ENCODE measurements around the gene ATP6V0C. TPM values are rescaled to one million over a fixed set of nuclear protein-coding genes. Genes with fewer than 3 reads are reported as not detected.

ATP6V0C gene
- total and polyA plus RNA-seq, 2 of the 13 experiments (the other 11 are each of a cell fraction or from before 2014, with no cell fraction given): 10.4 to 20.1 TPM

DNA sequence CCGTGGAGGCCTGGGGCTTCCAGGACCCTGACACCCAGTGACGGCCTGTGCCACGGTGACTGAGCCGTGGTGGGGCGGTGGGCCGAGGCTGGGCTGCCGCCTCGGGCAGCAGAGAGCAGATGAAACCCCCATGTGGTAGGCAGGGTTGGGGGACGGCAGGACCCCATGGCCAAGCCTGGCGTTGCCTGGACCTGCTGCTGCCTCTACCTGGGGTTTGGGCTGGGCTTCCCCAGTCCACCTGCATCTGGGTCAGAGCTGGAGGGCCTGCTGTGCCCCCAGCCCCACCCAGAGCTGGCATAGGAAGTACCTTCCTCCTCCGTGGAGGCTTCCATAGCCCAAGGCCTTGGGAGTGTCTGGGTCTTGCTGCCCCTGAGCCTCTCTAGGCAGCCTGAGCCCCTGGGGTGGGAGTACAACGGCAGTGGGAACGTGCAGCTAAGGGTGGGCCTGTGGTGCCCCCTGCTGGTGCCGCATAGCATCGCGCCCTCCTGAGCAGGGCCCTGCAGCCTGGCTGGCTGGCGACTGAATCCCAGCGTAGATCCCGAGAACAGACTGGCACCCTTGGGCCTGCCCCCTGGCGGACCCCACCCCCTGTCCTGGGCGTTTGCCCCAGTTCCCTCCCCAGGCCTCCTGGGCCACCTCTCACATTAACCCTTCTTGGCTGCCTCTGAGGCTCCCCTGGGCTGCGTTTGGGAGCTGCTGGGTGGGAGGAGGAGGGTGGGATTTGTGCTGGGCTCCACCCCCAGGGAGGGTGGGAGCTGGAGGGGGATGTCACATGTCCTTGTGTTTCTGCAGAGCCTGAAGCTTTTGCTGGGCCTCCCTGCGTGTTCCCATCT is 12.6 kb upstream of the ATP6V0C start (continued):
- TF ChIP-seq NR2F6 (IDR thresholded peaks at IDR 0.05): no peak
- peak; percentile 21; the same call in 1 of the 2 replicates for TF ChIP-seq NR2F6 (CRISPR knock-in tag; IDR thresholded peaks at IDR 0.05)
- no peak for TF ChIP-seq ZNF749 (CRISPR knock-in tag; IDR thresholded peaks at IDR 0.05; ENCODE audit: borderline replicate concordance)
- no peak for TF ChIP-seq ZNF878 (CRISPR knock-in tag; IDR thresholded peaks at IDR 0.05)
- TF ChIP-seq, protein P1, sequence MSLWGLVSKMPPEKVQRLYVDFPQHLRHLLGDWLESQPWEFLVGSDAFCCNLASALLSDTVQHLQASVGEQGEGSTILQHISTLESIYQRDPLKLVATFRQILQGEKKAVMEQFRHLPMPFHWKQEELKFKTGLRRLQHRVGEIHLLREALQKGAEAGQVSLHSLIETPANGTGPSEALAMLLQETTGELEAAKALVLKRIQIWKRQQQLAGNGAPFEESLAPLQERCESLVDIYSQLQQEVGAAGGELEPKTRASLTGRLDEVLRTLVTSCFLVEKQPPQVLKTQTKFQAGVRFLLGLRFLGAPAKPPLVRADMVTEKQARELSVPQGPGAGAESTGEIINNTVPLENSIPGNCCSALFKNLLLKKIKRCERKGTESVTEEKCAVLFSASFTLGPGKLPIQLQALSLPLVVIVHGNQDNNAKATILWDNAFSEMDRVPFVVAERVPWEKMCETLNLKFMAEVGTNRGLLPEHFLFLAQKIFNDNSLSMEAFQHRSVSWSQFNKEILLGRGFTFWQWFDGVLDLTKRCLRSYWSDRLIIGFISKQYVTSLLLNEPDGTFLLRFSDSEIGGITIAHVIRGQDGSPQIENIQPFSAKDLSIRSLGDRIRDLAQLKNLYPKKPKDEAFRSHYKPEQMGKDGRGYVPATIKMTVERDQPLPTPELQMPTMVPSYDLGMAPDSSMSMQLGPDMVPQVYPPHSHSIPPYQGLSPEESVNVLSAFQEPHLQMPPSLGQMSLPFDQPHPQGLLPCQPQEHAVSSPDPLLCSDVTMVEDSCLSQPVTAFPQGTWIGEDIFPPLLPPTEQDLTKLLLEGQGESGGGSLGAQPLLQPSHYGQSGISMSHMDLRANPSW (CRISPR knock-in tag; IDR thresholded peaks at IDR 0.05; ENCODE audit: borderline replicate concordance): no peak
- TF ChIP-seq SRY (CRISPR knock-in tag; IDR thresholded peaks at IDR 0.05): no peak
- TF ChIP-seq GLI4 (CRISPR knock-in tag; IDR thresholded peaks at IDR 0.05; ENCODE audit: borderline replicate concordance): no peak
- TF ChIP-seq MED13 (CRISPR knock-in tag; IDR thresholded peaks at IDR 0.05): no peak
- no peak for TF ChIP-seq GTF3A (CRISPR knock-in tag; conservative IDR thresholded peaks at IDR 0.05)
- TF ChIP-seq DNMT1 (CRISPR knock-in tag; IDR thresholded peaks at IDR 0.05): no peak
- TF ChIP-seq, protein P2, sequence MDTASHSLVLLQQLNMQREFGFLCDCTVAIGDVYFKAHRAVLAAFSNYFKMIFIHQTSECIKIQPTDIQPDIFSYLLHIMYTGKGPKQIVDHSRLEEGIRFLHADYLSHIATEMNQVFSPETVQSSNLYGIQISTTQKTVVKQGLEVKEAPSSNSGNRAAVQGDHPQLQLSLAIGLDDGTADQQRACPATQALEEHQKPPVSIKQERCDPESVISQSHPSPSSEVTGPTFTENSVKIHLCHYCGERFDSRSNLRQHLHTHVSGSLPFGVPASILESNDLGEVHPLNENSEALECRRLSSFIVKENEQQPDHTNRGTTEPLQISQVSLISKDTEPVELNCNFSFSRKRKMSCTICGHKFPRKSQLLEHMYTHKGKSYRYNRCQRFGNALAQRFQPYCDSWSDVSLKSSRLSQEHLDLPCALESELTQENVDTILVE (CRISPR knock-in tag; IDR thresholded peaks at IDR 0.05): no peak; the same call in 1 of the 2 replicates
- no peak for TF ChIP-seq ZNF724P (CRISPR knock-in tag; IDR thresholded peaks at IDR 0.05; ENCODE audit: borderline replicate concordance)
- TF ChIP-seq ZNF570 (CRISPR knock-in tag; IDR thresholded peaks at IDR 0.05; ENCODE audit: borderline replicate concordance): no peak
- no peak for TF ChIP-seq ASH2L (IDR thresholded peaks at IDR 0.05; ENCODE audit: insufficient read length, low read depth, low read length)
- TF ChIP-seq ZBTB1 (CRISPR knock-in tag; IDR thresholded peaks at IDR 0.05; ENCODE audit: borderline replicate concordance): no peak
- TF ChIP-seq PHB2 (IDR thresholded peaks at IDR 0.05; ENCODE audit: partially characterized antibody): no peak
- TF ChIP-seq HCFC1 (IDR thresholded peaks at IDR 0.05; ENCODE audit: low read depth, low read length): no peak
- TF ChIP-seq, protein P3, sequence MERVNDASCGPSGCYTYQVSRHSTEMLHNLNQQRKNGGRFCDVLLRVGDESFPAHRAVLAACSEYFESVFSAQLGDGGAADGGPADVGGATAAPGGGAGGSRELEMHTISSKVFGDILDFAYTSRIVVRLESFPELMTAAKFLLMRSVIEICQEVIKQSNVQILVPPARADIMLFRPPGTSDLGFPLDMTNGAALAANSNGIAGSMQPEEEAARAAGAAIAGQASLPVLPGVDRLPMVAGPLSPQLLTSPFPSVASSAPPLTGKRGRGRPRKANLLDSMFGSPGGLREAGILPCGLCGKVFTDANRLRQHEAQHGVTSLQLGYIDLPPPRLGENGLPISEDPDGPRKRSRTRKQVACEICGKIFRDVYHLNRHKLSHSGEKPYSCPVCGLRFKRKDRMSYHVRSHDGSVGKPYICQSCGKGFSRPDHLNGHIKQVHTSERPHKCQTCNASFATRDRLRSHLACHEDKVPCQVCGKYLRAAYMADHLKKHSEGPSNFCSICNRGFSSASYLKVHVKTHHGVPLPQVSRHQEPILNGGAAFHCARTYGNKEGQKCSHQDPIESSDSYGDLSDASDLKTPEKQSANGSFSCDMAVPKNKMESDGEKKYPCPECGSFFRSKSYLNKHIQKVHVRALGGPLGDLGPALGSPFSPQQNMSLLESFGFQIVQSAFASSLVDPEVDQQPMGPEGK (CRISPR knock-in tag; IDR thresholded peaks at IDR 0.05): peak; percentile 72
- TF ChIP-seq AKAP8 (CRISPR knock-in tag; IDR thresholded peaks at IDR 0.05): peak; percentile 44; the same call in 1 of the 2 replicates
- TF ChIP-seq, protein P4, sequence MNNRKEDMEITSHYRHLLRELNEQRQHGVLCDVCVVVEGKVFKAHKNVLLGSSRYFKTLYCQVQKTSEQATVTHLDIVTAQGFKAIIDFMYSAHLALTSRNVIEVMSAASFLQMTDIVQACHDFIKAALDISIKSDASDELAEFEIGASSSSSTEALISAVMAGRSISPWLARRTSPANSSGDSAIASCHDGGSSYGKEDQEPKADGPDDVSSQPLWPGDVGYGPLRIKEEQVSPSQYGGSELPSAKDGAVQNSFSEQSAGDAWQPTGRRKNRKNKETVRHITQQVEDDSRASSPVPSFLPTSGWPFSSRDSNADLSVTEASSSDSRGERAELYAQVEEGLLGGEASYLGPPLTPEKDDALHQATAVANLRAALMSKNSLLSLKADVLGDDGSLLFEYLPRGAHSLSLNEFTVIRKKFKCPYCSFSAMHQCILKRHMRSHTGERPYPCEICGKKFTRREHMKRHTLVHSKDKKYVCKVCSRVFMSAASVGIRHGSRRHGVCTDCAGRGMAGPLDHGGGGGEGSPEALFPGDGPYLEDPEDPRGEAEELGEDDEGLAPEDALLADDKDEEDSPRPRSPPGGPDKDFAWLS (CRISPR knock-in tag; IDR thresholded peaks at IDR 0.05; ENCODE audit: borderline replicate concordance): no peak
